ENCODE data around the gene TEX10.
"Not testable (repeated sequence)": the region's sequence is repeated elsewhere in the genome, so short reads cannot be mapped to it uniquely, and the experiment has no call there.

Gene TEX10

GRCh38 chr9:100352727-100353505 lies at the start of gene TEX10:
TEX10 (minus strand) TSS chr9:100352942; CDS start chr9:100349363, 3,579 bp downstream.
- peak; percentile 91 for DNase-seq

DNA sequence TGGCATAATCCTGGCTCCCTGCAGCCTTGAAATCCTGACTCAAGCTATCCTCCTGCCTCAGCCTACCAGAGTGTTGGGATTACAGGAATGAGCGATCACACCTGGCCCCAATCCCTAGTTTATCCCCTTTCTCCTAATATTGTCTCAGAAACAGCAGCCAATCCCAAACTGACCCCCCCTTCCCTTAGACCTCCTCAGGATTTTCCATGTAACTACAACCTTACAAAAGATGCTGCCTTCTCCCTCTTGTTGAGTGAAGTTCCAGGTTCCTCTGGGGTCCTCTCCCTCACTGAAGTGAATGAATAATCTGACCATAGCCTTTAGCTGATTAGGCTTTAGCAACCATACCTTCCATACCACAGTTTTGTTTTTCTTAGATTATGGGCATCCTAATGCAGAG lies 48.3 kb upstream of the TEX10 start:
- no peak for DNase-seq

DNA sequence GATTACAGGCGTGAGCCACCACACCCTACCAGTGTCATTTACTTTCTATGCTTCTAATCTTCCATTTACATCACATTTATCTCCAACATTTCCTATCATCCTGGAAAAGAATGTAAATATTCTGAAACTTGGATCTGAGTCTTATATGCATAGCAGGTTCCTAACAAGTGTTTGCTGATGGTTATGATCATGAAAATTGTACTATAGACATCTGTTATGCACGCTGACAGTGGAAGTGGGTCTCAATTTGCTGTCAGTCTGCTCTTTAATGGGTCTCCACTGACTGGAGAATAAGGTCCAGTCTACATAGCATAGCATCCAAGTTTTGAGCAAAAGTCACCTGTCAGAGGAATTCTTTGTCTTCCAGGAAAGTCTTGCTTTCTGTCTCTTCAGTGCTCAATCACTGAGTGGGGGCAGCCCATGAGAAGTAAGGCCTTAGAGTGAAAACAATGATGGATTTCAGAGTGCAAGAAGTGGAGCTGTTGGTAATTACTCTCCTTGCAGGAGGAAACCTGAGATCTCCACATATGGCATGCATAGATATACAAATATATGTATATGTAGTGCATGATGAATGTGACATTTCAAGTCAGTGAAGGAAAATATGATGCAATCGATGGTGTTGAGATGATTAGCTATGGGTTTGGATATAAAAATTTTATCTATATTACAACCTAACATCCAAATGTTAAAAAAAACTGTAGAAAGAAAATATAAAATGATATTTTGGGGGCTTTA lies 45.0 kb upstream of the TEX10 start:
- no peak for DNase-seq

DNA sequence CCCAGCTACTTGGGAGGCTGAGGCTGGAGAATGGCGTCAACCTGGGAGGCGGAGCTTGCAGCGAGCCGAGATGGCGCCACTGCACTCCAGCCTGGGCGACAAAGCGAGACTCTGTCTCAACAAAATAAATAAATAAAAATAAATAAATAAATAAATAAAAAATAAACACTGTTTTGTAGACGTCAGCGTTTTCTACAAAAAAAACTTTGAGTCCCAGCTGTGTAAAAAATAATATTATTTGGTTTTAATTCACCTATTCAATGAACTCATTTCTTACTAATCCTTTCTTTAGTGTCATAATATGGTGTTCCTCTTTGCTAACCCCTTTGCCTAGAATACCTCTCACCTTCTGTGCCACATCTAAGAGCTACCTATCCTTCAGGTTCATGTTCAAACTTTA lies 44.0 kb upstream of the TEX10 start:
- no peak for DNase-seq

GRCh38 chr9:100394816-100395215 lies 42.1 kb upstream of the TEX10 start:
- DNase-seq, result no peak

- DNase-seq, result no peak
Measured at GRCh38 chr9:100394032-100394695, 41.4 kb upstream of the TEX10 start.

DNA sequence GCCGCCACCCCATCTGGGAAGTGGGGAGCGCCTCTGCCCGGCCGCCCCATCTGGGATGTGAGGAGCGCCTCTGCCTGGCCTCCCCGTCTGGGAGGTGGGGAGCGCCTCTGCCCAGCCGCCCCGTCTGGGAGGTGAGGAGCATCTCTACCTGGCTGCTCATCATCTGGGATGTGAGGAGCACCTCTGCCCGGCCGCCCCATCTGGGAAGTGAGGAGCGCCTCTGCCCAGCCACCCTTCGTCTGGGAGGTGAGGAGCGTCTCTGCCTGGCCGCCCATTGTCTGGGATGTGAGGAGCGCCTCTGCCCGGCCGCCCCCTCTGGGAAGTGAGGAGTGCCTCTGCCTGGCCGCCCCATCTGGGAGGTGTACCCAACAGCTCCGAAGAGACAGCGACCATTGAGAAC lies 40.2 kb upstream of the TEX10 start:
- not testable (repeated sequence) for DNase-seq

- no peak for DNase-seq
Measured at GRCh38 chr9:100379862-100380261, 27.1 kb upstream of the TEX10 start.

DNA sequence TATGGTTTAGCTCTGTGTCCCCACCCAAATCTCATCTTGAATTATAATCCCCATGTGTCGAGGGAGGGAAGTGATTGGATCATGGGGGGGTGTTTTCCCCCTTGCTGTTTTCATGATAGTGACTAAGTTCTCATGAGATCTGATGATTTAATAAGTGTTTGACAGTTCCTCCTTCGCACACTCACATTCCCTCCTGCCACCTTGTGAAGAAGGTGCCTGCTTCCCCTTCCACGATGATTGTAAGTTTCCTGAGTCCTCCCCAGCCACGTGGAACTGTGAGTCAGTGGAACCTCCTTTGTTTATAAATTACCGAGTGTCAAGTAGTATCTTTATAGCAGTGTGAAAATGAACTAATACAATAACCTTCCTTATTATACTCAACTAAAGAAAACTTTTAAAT lies 24.3 kb upstream of the TEX10 start:
- no peak for DNase-seq

DNA sequence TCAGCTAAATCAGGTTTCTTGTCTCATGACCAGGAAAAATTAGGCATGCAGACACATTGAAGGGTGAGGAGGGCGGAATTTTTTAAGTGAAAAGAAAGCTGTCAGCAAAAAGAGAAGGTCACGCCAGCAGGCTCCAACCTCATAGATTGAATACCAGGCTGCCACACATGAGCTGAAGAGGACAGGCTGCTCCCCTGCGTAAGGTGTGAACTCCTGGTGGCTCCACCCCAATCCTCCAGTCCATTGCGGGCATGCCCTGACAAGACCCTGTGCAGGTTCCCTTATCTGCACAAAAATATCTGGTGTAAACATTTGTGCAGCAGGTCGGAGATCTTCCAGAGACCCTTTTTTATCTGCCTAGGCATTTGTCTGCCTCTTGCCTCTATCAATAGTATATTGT lies 22.9 kb upstream of the TEX10 start:
- DNase-seq, result no peak

DNA sequence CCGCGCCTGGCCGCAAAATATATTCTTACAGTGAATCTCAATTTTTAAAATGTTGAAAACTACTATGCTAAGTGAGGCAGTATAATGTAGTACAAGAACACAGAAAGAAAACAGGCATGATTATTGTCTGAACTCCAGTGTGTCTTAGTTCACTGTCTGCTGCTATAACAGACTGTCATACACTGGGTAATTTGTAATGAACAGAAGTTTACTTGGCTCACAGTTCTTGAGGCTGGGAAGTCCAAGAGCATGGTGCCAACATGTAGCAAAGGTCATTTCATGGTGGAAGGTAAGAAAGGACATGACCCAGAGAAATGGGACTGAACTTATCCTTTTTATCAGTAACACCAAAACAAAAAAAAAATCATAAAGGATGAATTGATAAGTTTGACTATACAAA lies 19.9 kb upstream of the TEX10 start:
- DNase-seq, result no peak

- no peak for DNase-seq
Measured at GRCh38 chr9:100370064-100370723, 17.5 kb upstream of the TEX10 start.

DNA sequence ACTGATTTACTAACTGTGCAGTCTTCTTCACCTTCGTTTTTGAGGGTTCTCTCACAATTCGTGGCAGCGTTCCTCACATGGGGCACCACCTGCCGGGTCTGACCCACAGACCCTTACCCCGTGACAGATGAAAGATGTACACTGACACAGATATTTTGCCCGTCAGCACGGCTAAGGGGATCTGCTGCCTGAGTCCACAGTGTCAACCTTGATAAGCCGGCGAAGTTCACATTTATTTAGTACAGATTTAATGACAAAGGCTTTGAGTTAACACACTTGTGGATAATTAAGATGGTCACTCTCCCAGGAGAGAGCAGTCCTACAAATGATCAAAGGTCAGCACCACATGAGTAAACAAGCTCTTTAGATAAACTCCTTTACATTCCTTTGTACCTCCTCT lies 15.9 kb upstream of the TEX10 start:
- no peak for DNase-seq

DNA sequence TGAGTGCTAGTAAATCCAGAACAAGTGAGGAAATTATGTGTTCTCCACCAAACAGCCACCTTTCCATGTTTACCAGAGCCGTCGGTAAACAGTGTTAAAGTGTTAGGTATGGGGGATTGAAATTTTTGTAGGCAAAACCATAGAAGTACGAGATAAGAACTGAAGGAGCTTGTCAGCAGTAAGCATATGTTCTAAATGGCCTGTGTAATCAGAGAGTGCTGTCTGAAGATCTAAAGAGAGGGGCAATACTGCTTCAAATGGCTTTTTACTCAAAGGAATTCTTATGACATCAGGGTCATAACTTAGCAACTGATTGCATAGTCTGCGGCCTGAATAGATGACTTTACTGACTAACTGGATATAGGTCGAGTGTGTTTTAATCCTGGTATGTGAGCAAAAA lies 13.4 kb upstream of the TEX10 start:
- no peak for DNase-seq

GRCh38 chr9:100364013-100364412 lies 11.3 kb upstream of the TEX10 start:
- no peak for DNase-seq

DNA sequence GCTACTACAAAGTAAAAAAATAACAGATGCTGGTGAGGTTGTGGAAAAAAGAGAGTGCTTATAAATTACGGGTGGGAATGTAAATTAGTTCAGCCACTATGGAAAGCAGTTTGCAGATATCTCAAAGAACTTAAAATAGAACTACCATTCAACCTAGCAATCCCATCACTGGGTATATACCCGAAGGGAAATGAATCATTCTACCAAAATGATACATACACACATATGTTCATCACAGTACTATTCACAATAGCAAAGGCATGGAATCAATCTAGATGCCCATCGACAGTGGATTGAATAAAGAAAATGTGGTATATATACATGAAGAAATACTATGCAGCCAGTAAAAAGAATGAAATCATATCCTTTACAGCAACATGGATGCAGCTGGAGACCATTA lies 6.3 kb upstream of the TEX10 start:
- no peak for DNase-seq

- DNase-seq, result no peak
Measured at GRCh38 chr9:100357501-100357900, 4.8 kb upstream of the TEX10 start.

- no peak for DNase-seq
Measured at GRCh38 chr9:100355561-100355960, 2.8 kb upstream of the TEX10 start.

GRCh38 chr9:100354121-100354800 lies 1.5 kb upstream of the TEX10 start:
- no peak for DNase-seq

DNA sequence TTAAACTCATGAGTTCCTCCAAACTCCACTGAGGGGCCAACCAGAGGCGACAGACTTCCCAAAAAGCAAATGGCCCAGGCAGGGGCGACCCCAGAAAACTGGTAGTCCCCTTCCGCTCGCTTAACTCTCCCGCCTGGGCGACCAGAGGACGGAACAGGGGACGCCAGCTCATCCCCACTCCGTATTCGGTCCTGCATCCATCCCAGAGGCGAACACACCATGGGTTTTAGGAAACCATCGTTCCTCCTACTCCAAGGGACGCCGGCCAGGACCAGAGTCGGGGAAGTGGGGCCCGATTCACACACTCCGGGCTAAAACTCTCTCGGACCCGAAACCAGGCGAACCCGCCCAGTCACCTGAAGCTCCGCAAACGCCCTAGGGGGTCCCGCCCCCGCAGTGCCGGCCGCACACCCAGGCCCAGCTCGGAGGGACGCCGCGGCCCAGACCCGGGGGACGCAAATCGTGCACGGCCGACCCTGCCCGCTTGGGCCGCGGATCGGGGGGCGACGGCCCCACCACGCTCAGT lies 478 bp downstream of the TEX10 start:
- peak; percentile 15 for DNase-seq

DNA sequence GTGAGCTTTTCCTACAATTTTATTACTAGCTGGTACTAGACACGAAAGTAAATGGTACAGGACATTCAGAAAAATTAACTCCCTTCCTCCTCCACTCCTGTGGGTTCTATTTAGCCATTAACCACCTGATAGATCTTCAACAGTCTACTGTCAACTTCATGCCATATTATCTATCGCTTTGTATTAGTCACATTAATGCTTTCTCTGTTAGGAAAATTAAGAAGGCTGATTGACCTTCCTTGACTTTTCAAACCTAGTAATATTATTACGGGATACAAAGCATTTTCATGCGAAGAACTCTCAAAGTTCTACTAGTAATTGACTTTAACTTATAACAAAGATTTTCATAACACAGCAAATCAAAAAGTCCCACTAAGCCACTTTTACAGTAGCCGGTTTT lies 1.2 kb downstream of the TEX10 start:
- DNase-seq, result no peak

GRCh38 chr9:100350188-100350587 lies 2.6 kb downstream of the TEX10 start:
- no peak for DNase-seq

DNA sequence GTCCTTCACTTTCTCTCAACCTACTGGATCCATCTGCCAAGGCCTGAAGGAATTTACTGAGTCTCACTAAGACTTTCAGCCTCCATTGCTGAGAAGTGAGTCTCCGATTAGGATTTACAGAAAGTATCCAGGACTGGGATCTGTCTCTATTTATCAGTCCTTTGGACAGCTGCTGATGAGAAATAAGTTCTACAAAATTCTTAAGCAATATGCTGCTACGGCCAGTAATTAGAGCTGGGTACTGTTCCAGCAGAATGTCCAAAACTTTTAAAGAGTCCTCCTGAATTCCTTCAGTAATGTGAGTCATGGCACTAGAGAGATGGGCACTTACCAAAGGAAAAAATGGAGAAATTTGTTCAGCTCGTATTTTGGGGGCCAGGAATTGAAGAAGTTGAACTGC lies 5.9 kb downstream of the TEX10 start:
- DNase-seq, result no peak
